Left ventricle myocardium superior (tissue), 1 donor: ENCODE results near the gene SLC38A8. TPM values are rescaled to one million over a fixed set of nuclear protein-coding genes. Genes with fewer than 3 reads are reported as not detected.

Experiments
- ATAC-seq: fragments of 200-7000 bp; cut with Tn5 transposase; one replicate; pipeline ENCODE4 v1.9.1; 2020; ENCODE audit warnings: mild to moderate bottlenecking, moderate library complexity
- DNase-seq: peaks from one replicate; pipeline ENCODE4 v3.0.0-alpha.2; 2020
- intact Hi-C: fragments of 100-400 bp; cut with micrococcal nuclease; formaldehyde crosslinking; loops from one replicate; pipeline ENCODE4 v1.11.0; 2022
- total RNA-seq: library from RNA; stranded (reverse); fragmentation: NEBNext Ultra II Directional; extraction: Animal tissue kit (Norgen Biotek cat#: 25700); gene quantifications from one replicate; pipeline ENCODE4 v1.2.1, GENCODE V29; 2021
- donor health status: DM: no; HTN: yes; CAD: no; lungs with severe emphysema.

SLC38A8 gene
- total RNA-seq, 1 donor from 2014 or later = 2.0 TPM

GRCh38 chr16:83965444-83966152, 77.0 kb downstream of the SLC38A8 start:
- ATAC-seq (no peak), DNase-seq (no peak)
- intact Hi-C loops = loop anchor here (5.0 kb wide), 1 partner anchor 97 kb away; no protein-coding TSS in a partner anchor

- intact Hi-C loops = loop anchor here (5.0 kb wide), 1 partner anchor 97 kb away; no protein-coding TSS in a partner anchor
- no peak for ATAC-seq
- DNase-seq = no peak
These were observed 77.7 kb downstream of the SLC38A8 start for GRCh38 chr16:83964684-83965443.

- peak; percentile 77 for ATAC-seq
- intact Hi-C loops = no loop called here
- peak; percentile 60 for DNase-seq
These were observed 79.1 kb downstream of the SLC38A8 start for GRCh38 chr16:83963277-83964119.

- ATAC-seq (no peak), DNase-seq (no peak)
- intact Hi-C loops = no loop called here
These were observed 81.0 kb downstream of the SLC38A8 start for GRCh38 chr16:83961591-83961990.

- intact Hi-C loops = no loop called here
- DNase-seq = no peak
- ATAC-seq = no peak
These were observed 81.9 kb downstream of the SLC38A8 start for GRCh38 chr16:83960521-83961249.

Other genes with a start within 250 kb of the SLC38A8 start
- gene HSBP1, start 234.8 kb downstream of the SLC38A8 start, total RNA-seq = 176 TPM
- 49.0 TPM for gene MLYCD, start 143.7 kb downstream of the SLC38A8 start, total RNA-seq
- 4.7 TPM for gene OSGIN1, start 89.6 kb downstream of the SLC38A8 start, total RNA-seq
- 0.84 TPM for gene NECAB2, start 74.6 kb downstream of the SLC38A8 start, total RNA-seq
- gene MBTPS1, start 74.1 kb upstream of the SLC38A8 start, total RNA-seq = 80.8 TPM
- gene HSDL1, start 102.4 kb upstream of the SLC38A8 start, total RNA-seq = 23.2 TPM
- gene DNAAF1, start 102.5 kb upstream of the SLC38A8 start, total RNA-seq = not detected
- 31.0 TPM for gene TAF1C, start 144.3 kb upstream of the SLC38A8 start, total RNA-seq
- not detected for gene ADAD2, start 148.4 kb upstream of the SLC38A8 start, total RNA-seq
- gene KCNG4, start 197.2 kb upstream of the SLC38A8 start, total RNA-seq = not detected